ENCODE results near the gene AGPAT3.
"Not testable (repeated sequence)": the region's sequence is repeated elsewhere in the genome, so short reads cannot be mapped to it uniquely, and the experiment has no call there.

Gene AGPAT3

GRCh38 chr21:43894206-43894577, 29.2 kb downstream of the AGPAT3 start:
- TF ChIP-seq CTCF (IDR thresholded peaks at IDR 0.05; ENCODE audit: poor library complexity, severe bottlenecking): no peak
- ATAC-seq (ENCODE audit: low read depth) (no peak), DNase-seq (ENCODE audit: low spot score) (no peak)
- Histone ChIP-seq H3K4me3 (ENCODE audit: severe bottlenecking) (no peak overlapping the region), H3K4me1 (ENCODE audit: insufficient read depth, poor library complexity, severe bottlenecking) (no peaks in the 10 kb centered on the region), H3K27me3 (ENCODE audit: insufficient read depth, poor library complexity, severe bottlenecking) (no peaks in the 10 kb centered on the region), H3K36me3 (ENCODE audit: low read depth) (peaks cover 6% of the 10 kb centered on the region; the same call in 1 of the 2 replicates), H3K27ac (ENCODE audit: poor library complexity, severe bottlenecking) (no peak overlapping the region), H3K9me3 (ENCODE audit: severe bottlenecking) (no peaks in the 10 kb centered on the region)

- no peak overlapping the region for H3K27ac ChIP-seq (ENCODE audit: poor library complexity, severe bottlenecking)
- ATAC-seq (ENCODE audit: low read depth): no peak
- H3K9me3 ChIP-seq (ENCODE audit: severe bottlenecking): no peaks in the 10 kb centered on the region
- no peak for TF ChIP-seq CTCF (IDR thresholded peaks at IDR 0.05; ENCODE audit: poor library complexity, severe bottlenecking)
- DNase-seq (ENCODE audit: low spot score): no peak
- no peaks in the 10 kb centered on the region for H3K4me1 ChIP-seq (ENCODE audit: insufficient read depth, poor library complexity, severe bottlenecking)
- H3K36me3 ChIP-seq (ENCODE audit: low read depth): peaks cover 6% of the 10 kb centered on the region; the same call in 1 of the 2 replicates
- H3K4me3 ChIP-seq (ENCODE audit: severe bottlenecking): no peak overlapping the region
- H3K27me3 ChIP-seq (ENCODE audit: insufficient read depth, poor library complexity, severe bottlenecking): no peaks in the 10 kb centered on the region
Measured at GRCh38 chr21:43895196-43895595, 30.2 kb downstream of the AGPAT3 start.

- H3K27me3 ChIP-seq (ENCODE audit: insufficient read depth, poor library complexity, severe bottlenecking); DNase-seq (ENCODE audit: low spot score); ATAC-seq (ENCODE audit: low read depth); H3K4me3 ChIP-seq (ENCODE audit: severe bottlenecking); H3K4me1 ChIP-seq (ENCODE audit: insufficient read depth, poor library complexity, severe bottlenecking); H3K9me3 ChIP-seq (ENCODE audit: severe bottlenecking); H3K27ac ChIP-seq (ENCODE audit: poor library complexity, severe bottlenecking); H3K36me3 ChIP-seq (ENCODE audit: low read depth): not testable (repeated sequence)
Measured at GRCh38 chr21:43896696-43897299, 31.8 kb downstream of the AGPAT3 start.

GRCh38 chr21:43899307-43900077, 34.5 kb downstream of the AGPAT3 start:
- no peak for TF ChIP-seq CTCF (IDR thresholded peaks at IDR 0.05; ENCODE audit: poor library complexity, severe bottlenecking)
- Histone ChIP-seq H3K36me3 (ENCODE audit: low read depth) (no peaks in the 10 kb centered on the region; the same call in 1 of the 2 replicates), H3K27ac (ENCODE audit: poor library complexity, severe bottlenecking) (no peak overlapping the region), H3K4me3 (ENCODE audit: severe bottlenecking) (no peak overlapping the region), H3K27me3 (ENCODE audit: insufficient read depth, poor library complexity, severe bottlenecking) (no peaks in the 10 kb centered on the region), H3K4me1 (ENCODE audit: insufficient read depth, poor library complexity, severe bottlenecking) (no peaks in the 10 kb centered on the region), H3K9me3 (ENCODE audit: severe bottlenecking) (no peaks in the 10 kb centered on the region)
- ATAC-seq (ENCODE audit: low read depth) (no peak), DNase-seq (ENCODE audit: low spot score) (peak; percentile 49)

- Histone ChIP-seq H3K4me3 (ENCODE audit: severe bottlenecking) (no peak overlapping the region), H3K9me3 (ENCODE audit: severe bottlenecking) (no peaks in the 10 kb centered on the region), H3K27me3 (ENCODE audit: insufficient read depth, poor library complexity, severe bottlenecking) (no peaks in the 10 kb centered on the region), H3K36me3 (ENCODE audit: low read depth) (no peaks in the 10 kb centered on the region; the same call in 1 of the 2 replicates), H3K4me1 (ENCODE audit: insufficient read depth, poor library complexity, severe bottlenecking) (no peaks in the 10 kb centered on the region), H3K27ac (ENCODE audit: poor library complexity, severe bottlenecking) (no peak overlapping the region)
- TF ChIP-seq CTCF (IDR thresholded peaks at IDR 0.05; ENCODE audit: poor library complexity, severe bottlenecking): no peak
- ATAC-seq (ENCODE audit: low read depth) (no peak), DNase-seq (ENCODE audit: low spot score) (no peak)
Measured at GRCh38 chr21:43900078-43900385, 35.0 kb downstream of the AGPAT3 start.

Measured in RWPE2 (cell line).